ENCODE data around the gene CCDC136. TPM values are rescaled to one million over a fixed set of nuclear protein-coding genes. Genes with fewer than 3 reads are reported as not detected.

The CCDC136 gene
- total RNA-seq, 1 experiment from 2014 or later = 11.1 TPM

DNA sequence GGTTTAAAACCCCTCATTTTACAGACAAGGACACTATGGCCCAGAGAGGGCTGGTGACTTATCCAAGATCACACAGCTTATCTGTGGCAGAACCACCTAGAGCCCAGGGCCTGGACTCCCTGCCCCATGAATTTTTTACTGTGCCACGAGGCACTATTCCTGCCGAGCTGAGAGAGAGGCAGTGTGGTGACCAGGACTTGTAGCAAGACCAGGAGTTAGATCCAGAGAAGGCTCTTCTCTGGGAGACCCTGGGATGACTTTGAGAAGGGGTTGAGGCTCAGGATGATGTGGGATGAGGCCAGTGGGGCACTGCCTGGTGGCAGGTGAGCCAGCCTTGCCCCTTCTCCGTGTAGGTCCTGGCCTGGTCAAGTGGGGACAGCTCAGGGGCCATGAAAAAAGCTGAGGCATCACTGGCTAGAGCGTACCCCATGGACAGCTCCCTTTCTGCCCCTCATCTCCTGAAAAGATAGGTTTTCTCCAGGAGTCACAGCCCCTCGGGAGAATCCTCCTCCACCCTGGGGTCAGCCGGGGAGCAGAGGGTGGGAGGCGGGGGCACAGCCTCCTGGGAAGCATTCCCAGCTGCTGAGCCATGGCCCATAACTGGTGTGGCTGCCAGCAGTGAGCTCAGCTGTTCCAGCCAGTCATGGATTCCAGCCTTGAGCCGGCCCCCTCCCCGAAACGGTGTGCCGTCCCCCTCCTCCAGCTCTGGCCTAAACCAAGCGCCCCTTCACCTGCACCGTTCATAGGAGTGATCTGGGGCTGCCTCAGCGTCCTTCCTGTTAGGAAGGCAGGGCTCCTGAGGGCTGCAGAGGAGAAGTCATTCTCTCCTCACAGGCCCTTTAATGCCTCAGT is 44.2 kb downstream of the CCDC136 start:
- BruUV-seq (replicated peaks) = no TSS peak
- Histone ChIP-seq H3K4me3 (replicated peaks in 1 of 2; ENCODE audit: low read depth in 1 of 2, low read length in 2 of 2) (no peak overlapping the region), H3K4me2 (ENCODE audit: low read length) (no peak overlapping the region), H3K9ac (ENCODE audit: low read length) (no peak overlapping the region), H4K20me1 (ENCODE audit: insufficient read depth) (no peaks in the 10 kb centered on the region), H3K79me2 (ENCODE audit: insufficient read depth, low read length) (peaks cover 14% of the 10 kb centered on the region; the same call in 1 of the 2 replicates), H3K4me1 (ENCODE audit: control insufficient read depth in 1 of 2, insufficient read depth in 2 of 2, low read length in 2 of 2) (peaks cover 2 to 31% of the 10 kb centered on the region in 2 experiments; a peak in 3 of 4 replicates), H3K36me3 (ENCODE audit: control insufficient read depth in 1 of 2, insufficient read depth in 2 of 2, low read length in 2 of 2) (peaks cover 0 to 13% of the 10 kb centered on the region in 2 experiments; a peak in 1 of 4 replicates), H3K27ac (ENCODE audit: low read depth, low read length) (no peak overlapping the region), H3K27me3 (ENCODE audit: insufficient read depth, low read length) (no peaks in the 10 kb centered on the region), H2AFZ (ENCODE audit: low read depth, low read length, poor library complexity, severe bottlenecking) (no peak overlapping the region), H3K9me2 (ENCODE audit: insufficient read depth) (no peaks in the 10 kb centered on the region), H3K9me3 (ENCODE audit: control insufficient read depth in 1 of 2, insufficient read depth in 1 of 2, low read depth in 1 of 2, low read length in 2 of 2) (no peaks in the 10 kb centered on the region)
- ChIA-PET POLR2A (no interaction called here), CTCF (no interaction called here), RAD21 (ENCODE audit: low non-redundant PET in 1 of 2, low total read pairs in 2 of 2, uncharacterized antibody in 2 of 2, unreplicated experiment in 2 of 2) (no interaction called here)
- no peak for DNase-seq (ENCODE audit: low read depth, low spot score)
- TF ChIP-seq, protein P1, sequence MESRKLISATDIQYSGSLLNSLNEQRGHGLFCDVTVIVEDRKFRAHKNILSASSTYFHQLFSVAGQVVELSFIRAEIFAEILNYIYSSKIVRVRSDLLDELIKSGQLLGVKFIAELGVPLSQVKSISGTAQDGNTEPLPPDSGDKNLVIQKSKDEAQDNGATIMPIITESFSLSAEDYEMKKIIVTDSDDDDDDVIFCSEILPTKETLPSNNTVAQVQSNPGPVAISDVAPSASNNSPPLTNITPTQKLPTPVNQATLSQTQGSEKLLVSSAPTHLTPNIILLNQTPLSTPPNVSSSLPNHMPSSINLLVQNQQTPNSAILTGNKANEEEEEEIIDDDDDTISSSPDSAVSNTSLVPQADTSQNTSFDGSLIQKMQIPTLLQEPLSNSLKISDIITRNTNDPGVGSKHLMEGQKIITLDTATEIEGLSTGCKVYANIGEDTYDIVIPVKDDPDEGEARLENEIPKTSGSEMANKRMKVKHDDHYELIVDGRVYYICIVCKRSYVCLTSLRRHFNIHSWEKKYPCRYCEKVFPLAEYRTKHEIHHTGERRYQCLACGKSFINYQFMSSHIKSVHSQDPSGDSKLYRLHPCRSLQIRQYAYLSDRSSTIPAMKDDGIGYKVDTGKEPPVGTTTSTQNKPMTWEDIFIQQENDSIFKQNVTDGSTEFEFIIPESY (IDR thresholded peaks at IDR 0.05; ENCODE audit: extremely low read depth, insufficient replicate concordance, low read length) = no peak
- no peak for TF ChIP-seq EZH2 (IDR thresholded peaks at IDR 0.05)
- ATAC-seq = no peak
- intact Hi-C loops (cut with micrococcal nuclease) = no loop called here

DNA sequence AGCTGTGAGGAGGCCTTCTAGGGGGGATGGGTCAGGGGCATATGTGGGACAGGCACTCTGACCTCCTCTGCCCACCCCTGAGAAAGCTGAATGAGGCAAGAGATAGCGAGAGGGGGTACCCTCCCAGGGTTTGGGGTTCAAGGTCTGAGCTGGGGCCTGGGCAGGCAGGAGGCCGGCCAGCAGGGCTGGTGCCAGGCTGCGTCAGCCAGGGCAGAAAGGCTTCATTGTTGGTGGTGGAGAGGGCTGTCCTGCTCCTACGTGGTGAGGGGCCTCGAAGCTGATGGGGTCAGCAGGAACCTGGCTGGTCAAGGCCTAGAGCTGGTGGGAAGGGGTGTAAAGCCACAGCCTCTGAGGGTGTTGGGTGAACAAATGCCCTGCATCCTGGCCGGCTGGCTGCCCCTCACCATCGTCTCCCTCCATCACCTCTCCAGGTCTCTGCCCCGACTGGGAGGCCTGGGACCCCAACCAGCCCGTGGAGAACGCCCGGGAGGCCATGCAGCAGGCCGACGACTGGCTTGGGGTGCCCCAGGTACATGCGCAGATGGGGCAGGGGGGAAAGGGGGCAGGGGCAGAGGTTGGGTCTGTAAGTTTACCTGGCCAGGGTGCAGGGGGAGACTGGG is 45.1 kb downstream of the CCDC136 start:
- no TSS peak for BruUV-seq (replicated peaks)
- H3K9me2 ChIP-seq (ENCODE audit: insufficient read depth) = no peaks in the 10 kb centered on the region
- CTCF ChIA-PET = no interaction called here

More for the DNA sequence above, 45.1 kb downstream of the CCDC136 start:
- Histone ChIP-seq H2AFZ (ENCODE audit: low read depth, low read length, poor library complexity, severe bottlenecking) (no peak overlapping the region), H3K79me2 (ENCODE audit: insufficient read depth, low read length) (peaks cover 8% of the 10 kb centered on the region; the same call in 1 of the 2 replicates), H3K9me3 (ENCODE audit: control insufficient read depth in 1 of 2, insufficient read depth in 1 of 2, low read depth in 1 of 2, low read length in 2 of 2) (no peaks in the 10 kb centered on the region), H3K27me3 (ENCODE audit: insufficient read depth, low read length) (no peaks in the 10 kb centered on the region), H4K20me1 (ENCODE audit: insufficient read depth) (no peaks in the 10 kb centered on the region), H3K36me3 (ENCODE audit: control insufficient read depth in 1 of 2, insufficient read depth in 2 of 2, low read length in 2 of 2) (peaks cover 0 to 19% of the 10 kb centered on the region in 2 experiments; a peak in 1 of 4 replicates), H3K9ac (ENCODE audit: low read length) (no peak overlapping the region), H3K27ac (ENCODE audit: low read depth, low read length) (no peak overlapping the region), H3K4me1 (ENCODE audit: control insufficient read depth in 1 of 2, insufficient read depth in 2 of 2, low read length in 2 of 2) (peaks cover under 1 to 29% of the 10 kb centered on the region in 2 experiments; a peak in 3 of 4 replicates), H3K4me2 (ENCODE audit: low read length) (no peak overlapping the region), H3K4me3 (replicated peaks in 1 of 2; ENCODE audit: low read depth in 1 of 2, low read length in 2 of 2) (no peak overlapping the region)
- RAD21 ChIA-PET (ENCODE audit: low non-redundant PET in 1 of 2, low total read pairs in 2 of 2, uncharacterized antibody in 2 of 2, unreplicated experiment in 2 of 2) = no interaction called here
- TF ChIP-seq SP1 (IDR thresholded peaks at IDR 0.05; ENCODE audit: low read depth) (no peak), TCF7L2 (IDR thresholded peaks at IDR 0.05; ENCODE audit: borderline replicate concordance, extremely low read depth, insufficient read depth, insufficient read length) (no peak)
- TF ChIP-seq, protein P2, sequence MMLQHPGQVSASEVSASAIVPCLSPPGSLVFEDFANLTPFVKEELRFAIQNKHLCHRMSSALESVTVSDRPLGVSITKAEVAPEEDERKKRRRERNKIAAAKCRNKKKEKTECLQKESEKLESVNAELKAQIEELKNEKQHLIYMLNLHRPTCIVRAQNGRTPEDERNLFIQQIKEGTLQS (IDR thresholded peaks at IDR 0.05) = no peak
- ATAC-seq = no peak
- POLR2A ChIA-PET = no interaction called here
- DNase-seq (ENCODE audit: low read depth, low spot score) = no peak
- intact Hi-C loops (cut with micrococcal nuclease) = no loop called here
